Keratinocyte (primary cell): ENCODE data around the gene CPSF4. TPM values are rescaled to one million over a fixed set of nuclear protein-coding genes. Genes with fewer than 3 reads are reported as not detected.
A peak's percentile ranks its signal among the peaks of the same experiment; 100 is the strongest.

Experiments
- DNase-seq: peaks from one replicate; pipeline ENCODE4 v3.0.0-alpha.2; 2011; ENCODE audit warnings: low read depth, missing footprints, low spot score
- FAIRE-seq: peaks from 2 replicates; lab custom pipeline; 2011; peaks lifted over from hg19 to GRCh38; lab: Jason Lieb, UNC
- H2AFZ ChIP-seq: 2 replicates; pipeline ENCODE4 v1.6.0; 2012; ENCODE audit warnings: low read length, control low read depth, inconsistent platforms; ENCODE audit not compliant: control insufficient read depth
- H3K27ac ChIP-seq: 2 replicates; pipeline ENCODE4 v1.5.1; 2011; ENCODE audit warnings: low read length; ENCODE audit not compliant: control insufficient read depth, insufficient read depth
- H3K27me3 ChIP-seq: 3 replicates; pipeline ENCODE4 v1.6.0; 2011; ENCODE audit warnings: low read length; ENCODE audit not compliant: control insufficient read depth, insufficient read depth; ENCODE audit errors: extremely low read depth
- H3K36me3 ChIP-seq, 2 experiments: 2 replicates in 1 of 2; 3 replicates in 1 of 2; pipeline ENCODE4 v1.5.1; 2011; ENCODE audit warnings: low read length in 2 of 2, mild to moderate bottlenecking in 1 of 2; ENCODE audit not compliant: control insufficient read depth in 2 of 2, insufficient read depth in 2 of 2; ENCODE audit errors: extremely low read depth in 1 of 2
- H3K4me1 ChIP-seq: 3 replicates; pipeline ENCODE4 v1.5.1; 2011; ENCODE audit warnings: low read length; ENCODE audit not compliant: control insufficient read depth, insufficient read depth; ENCODE audit errors: extremely low read depth
- H3K4me2 ChIP-seq: 3 replicates; pipeline ENCODE4 v1.6.0; 2011; ENCODE audit warnings: low read depth, low read length; ENCODE audit not compliant: control insufficient read depth, insufficient read depth; ENCODE audit errors: extremely low read depth
- H3K4me3 ChIP-seq, 3 experiments: fragments of 200-600 bp in 1 of 3; sonication (generic) in 1 of 3; 2 replicates in 2 of 3; 3 replicates in 1 of 3; pipeline ENCODE4 v1.5.1; 2011 to 2016; ENCODE audit warnings: low read length in 3 of 3, mild to moderate bottlenecking in 3 of 3, control low read depth in 2 of 3, inconsistent platforms in 1 of 3, low read depth in 1 of 3, mixed read lengths in 1 of 3, mixed run types in 1 of 3, moderate library complexity in 1 of 3; ENCODE audit not compliant: control insufficient read depth in 2 of 3, insufficient read depth in 2 of 3; ENCODE audit errors: extremely low read depth in 1 of 3
- H3K79me2 ChIP-seq: 2 replicates; pipeline ENCODE4 v1.6.0; 2012; ENCODE audit warnings: low read length; ENCODE audit not compliant: control insufficient read depth, insufficient read depth
- H3K9ac ChIP-seq: 3 replicates; pipeline ENCODE4 v1.6.0; 2011; ENCODE audit warnings: low read length; ENCODE audit not compliant: control insufficient read depth, insufficient read depth; ENCODE audit errors: extremely low read depth
- H3K9me1 ChIP-seq: 3 replicates; pipeline ENCODE4 v1.6.0; 2011; ENCODE audit warnings: low read length; ENCODE audit not compliant: control insufficient read depth, insufficient read depth; ENCODE audit errors: extremely low read depth
- H3K9me3 ChIP-seq: 2 replicates; pipeline ENCODE4 v1.5.1; 2012; ENCODE audit warnings: low read depth, low read length; ENCODE audit not compliant: control insufficient read depth
- H4K20me1 ChIP-seq: 3 replicates; pipeline ENCODE4 v1.6.0; 2011; ENCODE audit warnings: low read length; ENCODE audit not compliant: control insufficient read depth, insufficient read depth; ENCODE audit errors: extremely low read depth
- CTCF ChIP-seq, 3 experiments: IDR thresholded peaks in 1 of 3; conservative IDR thresholded peaks in 1 of 3; optimal IDR thresholded peaks in 1 of 3; 2 replicates in 2 of 3; 3 replicates in 1 of 3; pipeline versions ENCODE3 to v1.5.1; 2011; ENCODE audit warnings: low read length in 3 of 3, mild to moderate bottlenecking in 3 of 3, moderate library complexity in 2 of 3, control low read depth in 1 of 3, inconsistent platforms in 1 of 3; ENCODE audit not compliant: insufficient read depth in 2 of 3; ENCODE audit errors: extremely low read depth in 1 of 3
- EZH2 ChIP-seq: IDR thresholded peaks from one replicate; pipeline ENCODE4 v1.6.1; 2012; ENCODE audit warnings: inconsistent platforms, mild to moderate bottlenecking, low read length, moderate library complexity
- dilution Hi-C: fragments of 300-500 bp; cut with MboI; formaldehyde crosslinking; loops from one replicate; pipeline ENCODE4 v1.7.0; 2020; ENCODE audit warnings: low sequenced_read_pairs; ENCODE audit not compliant: extremely low pct_ligation_motif_present
- polyA plus RNA-seq, 5 experiments: library from polyadenylated mRNA; depleted of rRNA in 3 of 5; stranded (reverse) in 3 of 5; stranded (forward) in 1 of 5; unstranded in 1 of 5; fragments of >200 nt; gene quantifications; 1 replicate in 1 of 5; 2 replicates in 3 of 5; 3 replicates in 1 of 5; pipeline versions ENCODE4 v1.2.1 to v1.2.3, GENCODE V29; 2011 to 2012; ENCODE audit warnings: missing spikeins in 2 of 5, low read depth in 1 of 5, low replicate concordance in 1 of 5

Gene CPSF4
- polyA plus RNA-seq, 1 donor (not counting 4 experiments of a cell fraction or from before 2014, with no cell fraction given): 25.0 TPM

GRCh38 chr7:99459087-99459486 is 20.3 kb downstream of the CPSF4 start:
- no peak overlapping the region for H3K4me3 ChIP-seq
- DNase-seq (no peak), FAIRE-seq (no peak)
- H4K20me1 ChIP-seq: peaks cover 19% of the 10 kb centered on the region
- dilution Hi-C loops: no loop called here
- no peaks in the 10 kb centered on the region for H3K9me3 ChIP-seq
- no peak overlapping the region for H3K9ac ChIP-seq
- no peak overlapping the region for H2AFZ ChIP-seq
- TF ChIP-seq CTCF (optimal IDR thresholded peaks at IDR 0.05 in 1 of 3, IDR thresholded peaks at IDR 0.05 in 1 of 3, conservative IDR thresholded peaks at IDR 0.05 in 1 of 3; ENCODE audit: extremely low read depth in 1 of 3, insufficient read depth in 2 of 3, low read length in 3 of 3) (peak; percentile 47 to 67 (median 48)), EZH2 (no peak)
- no peak overlapping the region for H3K4me2 ChIP-seq
- H3K9me1 ChIP-seq: peaks cover 4% of the 10 kb centered on the region
- peaks cover 77% of the 10 kb centered on the region for H3K79me2 ChIP-seq
- no peaks in the 10 kb centered on the region for H3K27me3 ChIP-seq
- H3K27ac ChIP-seq: no peak overlapping the region
- peaks cover 37 to 68% of the 10 kb centered on the region in 2 experiments for H3K36me3 ChIP-seq
- H3K4me1 ChIP-seq: peaks cover 12% of the 10 kb centered on the region

GRCh38 chr7:99460651-99461050 is 21.9 kb downstream of the CPSF4 start:
- Histone ChIP-seq H3K27ac (peak overlapping the region; percentile 71), H3K4me3 (peak overlapping the region in 2 of 3 experiments; percentile 31 to 38), H3K9me1 (peaks cover 4% of the 10 kb centered on the region), H3K36me3 (peaks cover 32 to 56% of the 10 kb centered on the region in 2 experiments), H4K20me1 (peaks cover 19% of the 10 kb centered on the region), H3K79me2 (peaks cover 91% of the 10 kb centered on the region), H3K4me2 (peak overlapping the region; percentile 75), H2AFZ (no peak overlapping the region), H3K4me1 (peaks cover 17% of the 10 kb centered on the region), H3K27me3 (no peaks in the 10 kb centered on the region), H3K9ac (peak overlapping the region; percentile 41), H3K9me3 (no peaks in the 10 kb centered on the region)
- no peak for FAIRE-seq
- DNase-seq: no peak
- TF ChIP-seq EZH2 (no peak), CTCF (optimal IDR thresholded peaks at IDR 0.05 in 1 of 3, IDR thresholded peaks at IDR 0.05 in 1 of 3, conservative IDR thresholded peaks at IDR 0.05 in 1 of 3; ENCODE audit: extremely low read depth in 1 of 3, insufficient read depth in 2 of 3, low read length in 3 of 3) (no peak)
- dilution Hi-C loops: no loop called here
